Naive thymus-derived CD4-positive, alpha-beta T cell (primary cell): Measurements from ENCODE around the gene CCDC171. TPM values are rescaled to one million over a fixed set of nuclear protein-coding genes. Genes with fewer than 3 reads are reported as not detected.

Source experiments
- ATAC-seq: fragments of 150-1000 bp; cut with Tn5 transposase; 2 replicates; pipeline ENCODE4 v1.10.0; 2021; ENCODE audit warnings: mild to moderate bottlenecking, moderate library complexity
- CTCF ChIA-PET: fragments of 350-600 bp; sonication (Branson Sonifier 250); formaldehyde crosslinking; loops from one replicate; lab custom pipeline; 2021; ENCODE audit warnings: antibody characterized with exemption; lab: Charles Lee
- POLR2A ChIA-PET: fragments of 350-600 bp; sonication (Branson Sonifier 250); formaldehyde crosslinking; loops from one replicate; lab custom pipeline; 2021; ENCODE audit warnings: antibody characterized with exemption, inconsistent platforms; lab: Charles Lee
- DNase-seq, 9 donors: peaks; one replicate each; pipeline versions ENCODE4 v3.0.0 to v3.0.0-alpha.2; 2020 to 2022; ENCODE audit warnings: mixed read lengths in 1 of 9
- H3K27ac ChIP-seq: one replicate; pipeline ENCODE4 v1.7.0; 2013; ENCODE audit warnings: mild to moderate bottlenecking, low read depth, low read length, moderate library complexity
- H3K27me3 ChIP-seq, 2 donors: one replicate each; pipeline ENCODE4 v1.7.0; 2013; ENCODE audit warnings: low read length in 2 of 2, mild to moderate bottlenecking in 2 of 2, moderate library complexity in 2 of 2; ENCODE audit not compliant: control insufficient read depth in 2 of 2, insufficient read depth in 2 of 2
- H3K36me3 ChIP-seq, 3 experiments: 1 replicate in 2 of 3; 2 replicates in 1 of 3; pipeline ENCODE4 v1.7.0; 2013; ENCODE audit warnings: low read length in 3 of 3, mild to moderate bottlenecking in 3 of 3, moderate library complexity in 1 of 3; ENCODE audit not compliant: insufficient read depth in 3 of 3, control insufficient read depth in 2 of 3
- H3K4me1 ChIP-seq, 2 donors: one replicate each; pipeline ENCODE4 v1.7.0; 2013; ENCODE audit warnings: low read length in 2 of 2, mild to moderate bottlenecking in 2 of 2, moderate library complexity in 1 of 2; ENCODE audit not compliant: control insufficient read depth in 2 of 2, insufficient read depth in 2 of 2
- H3K4me3 ChIP-seq: 2 replicates; pipeline ENCODE4 v1.7.0; 2013; ENCODE audit warnings: mild to moderate bottlenecking, low read length
- H3K9me3 ChIP-seq, 3 experiments: 1 replicate in 2 of 3; 2 replicates in 1 of 3; pipeline ENCODE4 v1.7.0; 2013; ENCODE audit warnings: low read length in 3 of 3; ENCODE audit not compliant: control insufficient read depth in 2 of 3
- H3K27ac Mint-ChIP-seq, 9 donors: one replicate each; pipeline ENCODE4 v1.8.0; 2020 to 2022; ENCODE audit warnings: mixed read lengths in 9 of 9, mild to moderate bottlenecking in 8 of 9, moderate library complexity in 5 of 9, inconsistent platforms in 2 of 9
- H3K27me3 Mint-ChIP-seq, 5 donors: one replicate each; pipeline ENCODE4 v1.8.0; 2021 to 2022; ENCODE audit warnings: mixed read lengths in 5 of 5, mild to moderate bottlenecking in 1 of 5
- H3K36me3 Mint-ChIP-seq, 5 donors: one replicate each; pipeline ENCODE4 v1.8.0; 2020 to 2022; ENCODE audit warnings: mixed read lengths in 5 of 5, mild to moderate bottlenecking in 3 of 5, inconsistent platforms in 1 of 5
- H3K4me1 Mint-ChIP-seq, 7 donors: one replicate each; pipeline ENCODE4 v1.8.0; 2020 to 2022; ENCODE audit warnings: mixed read lengths in 7 of 7, mild to moderate bottlenecking in 3 of 7, inconsistent platforms in 1 of 7
- H3K4me3 Mint-ChIP-seq, 10 donors: one replicate each; pipeline ENCODE4 v1.8.0; 2020 to 2022; ENCODE audit warnings: mild to moderate bottlenecking in 10 of 10, mixed read lengths in 10 of 10, moderate library complexity in 6 of 10, inconsistent platforms in 2 of 10
- H3K9me3 Mint-ChIP-seq, 11 donors: one replicate each; pipeline ENCODE4 v1.8.0; 2020 to 2022; ENCODE audit warnings: mixed read lengths in 11 of 11, mild to moderate bottlenecking in 4 of 11, inconsistent platforms in 1 of 11, moderate library complexity in 1 of 11
- intact Hi-C, 2 donors: fragments of 100-400 bp; cut with micrococcal nuclease; formaldehyde crosslinking; loops; one replicate each; pipeline ENCODE4 v1.15.1; 2023
- polyA plus RNA-seq, 2 donors: library from polyadenylated mRNA; unstranded; fragments of 300-500 nt; fragmentation: Illumina TruSeq; gene quantifications; one replicate each; pipeline ENCODE4 v1.2.3, GENCODE V29; 2021
- total RNA-seq, 6 experiments: library from RNA in 5 of 6; stranded (reverse) in 5 of 6; gene quantifications; 1 replicate in 5 of 6; 2 replicates in 1 of 6; pipeline ENCODE4 v1.2.3 and lab custom pipeline; 2021 to 2026

The CCDC171 gene
- total and polyA plus RNA-seq, 7 experiments from 2014 or later = 0.19 to 3.7 (median 1.1) TPM

DNA sequence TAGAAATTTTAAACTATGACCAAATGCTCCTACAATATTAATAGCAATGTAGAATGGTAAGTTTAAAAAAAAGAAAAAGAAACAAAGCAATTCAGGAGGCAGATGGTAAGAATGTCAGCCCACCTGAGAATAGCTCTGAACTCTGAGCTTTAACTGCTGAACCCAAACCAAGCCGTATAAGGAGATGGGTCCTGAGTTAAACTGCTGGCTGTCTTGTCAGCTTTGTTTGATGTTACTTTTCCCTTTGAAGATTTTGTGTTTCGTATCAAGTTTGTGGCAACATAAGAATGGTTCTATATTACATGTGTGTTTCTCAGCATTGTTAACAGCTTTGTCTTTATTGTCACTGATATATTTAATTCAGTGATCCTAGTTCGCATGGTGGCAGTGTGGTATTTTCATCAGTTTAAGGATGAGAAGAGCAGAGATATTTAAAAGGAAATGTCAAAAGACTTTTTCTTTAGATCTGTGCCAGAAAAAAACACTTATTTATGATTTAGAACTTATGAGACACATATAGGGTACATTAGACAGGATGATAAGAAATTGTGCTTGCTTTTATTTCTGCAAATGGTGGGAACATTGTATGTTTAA is 390.1 kb downstream of the CCDC171 start:
- no peak overlapping the region for H3K27ac Mint-ChIP-seq
- H3K27me3 Mint-ChIP-seq = no peaks in the 10 kb centered on the region
- Histone ChIP-seq H3K27ac (no peak overlapping the region), H3K4me3 (no peak overlapping the region), H3K27me3 (no peaks in the 10 kb centered on the region), H3K9me3 (no peaks in the 10 kb centered on the region), H3K4me1 (no peaks in the 10 kb centered on the region), H3K36me3 (no peaks in the 10 kb centered on the region)
- intact Hi-C loops = no loop called here
- ChIA-PET POLR2A (no interaction called here), CTCF (no interaction called here)
- no peaks in the 10 kb centered on the region for H3K36me3 Mint-ChIP-seq
- H3K4me3 Mint-ChIP-seq = no peak overlapping the region
- H3K9me3 Mint-ChIP-seq = peaks cover 0 to 8% (median 2%) of the 10 kb centered on the region in 11 donors
- ATAC-seq = no peak
- no peak for DNase-seq
- H3K4me1 Mint-ChIP-seq = no peaks in the 10 kb centered on the region

DNA sequence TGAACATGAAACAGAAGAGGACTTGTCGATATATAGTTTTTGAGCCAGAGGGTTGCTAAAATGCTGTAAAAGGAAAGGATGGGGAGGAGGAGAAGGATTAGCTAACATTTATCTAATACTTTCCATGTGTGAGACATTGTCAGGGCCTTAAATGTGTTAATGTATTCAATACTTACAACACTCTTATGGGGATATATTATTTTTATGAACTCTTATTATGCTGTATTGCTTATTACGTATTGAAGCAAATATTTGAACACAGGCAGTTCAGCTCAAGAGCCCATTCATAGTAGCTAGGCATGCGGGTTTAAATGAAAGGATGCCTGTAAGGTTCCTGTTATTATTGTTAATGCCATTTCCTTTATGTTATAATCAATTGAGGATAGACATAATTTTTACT is 391.5 kb downstream of the CCDC171 start:
- Histone ChIP-seq H3K4me1 (no peaks in the 10 kb centered on the region), H3K4me3 (no peak overlapping the region), H3K27me3 (no peaks in the 10 kb centered on the region), H3K9me3 (no peaks in the 10 kb centered on the region), H3K27ac (no peak overlapping the region), H3K36me3 (no peaks in the 10 kb centered on the region)
- ChIA-PET POLR2A (no interaction called here), CTCF (interaction anchor here (0.7 kb wide), 1 partner anchor 742 kb away, joined by 3 read pairs; no protein-coding TSS in a partner anchor)
- DNase-seq (no peak), ATAC-seq (no peak)
- H3K9me3 Mint-ChIP-seq = peaks cover 0 to 9% (median 2%) of the 10 kb centered on the region in 11 donors
- H3K27ac Mint-ChIP-seq = no peak overlapping the region
- H3K4me1 Mint-ChIP-seq = no peaks in the 10 kb centered on the region
- H3K4me3 Mint-ChIP-seq = no peak overlapping the region
- intact Hi-C loops = no loop called here
- H3K36me3 Mint-ChIP-seq = no peaks in the 10 kb centered on the region
- H3K27me3 Mint-ChIP-seq = no peaks in the 10 kb centered on the region

DNA sequence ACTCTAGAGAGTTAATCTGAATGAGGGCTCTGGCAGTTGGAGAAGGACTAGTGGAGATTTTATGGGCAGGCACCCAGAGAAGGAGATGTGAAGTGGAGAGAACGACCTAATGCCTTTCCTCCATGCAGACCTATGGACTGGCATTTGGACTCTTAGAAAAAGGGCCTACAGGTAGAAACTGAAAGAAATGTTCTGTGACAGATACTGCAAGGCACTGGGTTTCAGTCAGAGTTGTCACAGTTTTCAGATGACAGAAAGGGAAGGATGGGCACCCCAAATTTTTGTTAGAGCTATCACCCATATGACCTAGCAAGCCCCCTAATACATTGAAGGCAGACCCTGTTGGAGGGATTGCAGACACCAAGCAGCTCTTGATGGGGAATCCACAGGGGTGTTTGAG is 406.8 kb downstream of the CCDC171 start:
- H3K9me3 ChIP-seq = no peaks in the 10 kb centered on the region
- intact Hi-C loops = no loop called here
- CTCF ChIA-PET = no interaction called here
- no peaks in the 10 kb centered on the region for H3K36me3 ChIP-seq
- no peak overlapping the region for H3K4me3 Mint-ChIP-seq
- peaks cover 0 to 7% (median 2%) of the 10 kb centered on the region in 11 donors for H3K9me3 Mint-ChIP-seq
- no peaks in the 10 kb centered on the region for H3K27me3 Mint-ChIP-seq
- H3K27ac Mint-ChIP-seq = no peak overlapping the region
- ATAC-seq (no peak), DNase-seq (no peak)
- H3K4me3 ChIP-seq = no peak overlapping the region
- no peaks in the 10 kb centered on the region for H3K27me3 ChIP-seq
- H3K4me1 Mint-ChIP-seq = no peaks in the 10 kb centered on the region
- H3K4me1 ChIP-seq = no peaks in the 10 kb centered on the region
- peaks cover 0 to 2% (median 0%) of the 10 kb centered on the region in 5 donors for H3K36me3 Mint-ChIP-seq
- H3K27ac ChIP-seq = no peak overlapping the region
- POLR2A ChIA-PET = no interaction called here

DNA sequence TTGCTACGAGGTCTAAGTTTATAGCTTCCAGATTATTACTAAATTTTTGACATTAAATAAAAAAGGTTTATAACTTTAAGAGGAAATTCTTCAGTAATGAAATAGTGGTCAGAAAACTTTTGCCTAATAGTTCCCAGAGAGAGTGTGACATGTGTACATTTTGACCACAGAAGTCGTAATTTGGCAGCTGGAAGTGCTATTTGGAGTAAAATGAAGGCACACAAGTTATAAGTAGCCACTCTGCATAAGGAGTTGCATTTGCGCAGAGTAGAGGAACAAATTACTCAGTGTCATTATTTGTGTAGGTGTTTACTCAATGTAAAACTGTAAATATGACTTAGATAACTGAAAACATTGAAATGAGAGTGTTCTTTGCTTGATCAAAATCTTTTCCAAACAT is 408.4 kb downstream of the CCDC171 start:
- CTCF ChIA-PET = no interaction called here
- Histone ChIP-seq H3K4me3 (no peak overlapping the region), H3K27ac (no peak overlapping the region), H3K9me3 (no peaks in the 10 kb centered on the region), H3K27me3 (no peaks in the 10 kb centered on the region), H3K36me3 (no peaks in the 10 kb centered on the region), H3K4me1 (no peaks in the 10 kb centered on the region)
- H3K4me3 Mint-ChIP-seq = no peak overlapping the region
- POLR2A ChIA-PET = no interaction called here
- no peak overlapping the region for H3K27ac Mint-ChIP-seq
- ATAC-seq (no peak), DNase-seq (no peak)
- H3K27me3 Mint-ChIP-seq = no peaks in the 10 kb centered on the region
- H3K36me3 Mint-ChIP-seq = no peaks in the 10 kb centered on the region
- peaks cover 0 to 2% (median 0%) of the 10 kb centered on the region in 11 donors for H3K9me3 Mint-ChIP-seq
- no peaks in the 10 kb centered on the region for H3K4me1 Mint-ChIP-seq
- intact Hi-C loops = no loop called here

DNA sequence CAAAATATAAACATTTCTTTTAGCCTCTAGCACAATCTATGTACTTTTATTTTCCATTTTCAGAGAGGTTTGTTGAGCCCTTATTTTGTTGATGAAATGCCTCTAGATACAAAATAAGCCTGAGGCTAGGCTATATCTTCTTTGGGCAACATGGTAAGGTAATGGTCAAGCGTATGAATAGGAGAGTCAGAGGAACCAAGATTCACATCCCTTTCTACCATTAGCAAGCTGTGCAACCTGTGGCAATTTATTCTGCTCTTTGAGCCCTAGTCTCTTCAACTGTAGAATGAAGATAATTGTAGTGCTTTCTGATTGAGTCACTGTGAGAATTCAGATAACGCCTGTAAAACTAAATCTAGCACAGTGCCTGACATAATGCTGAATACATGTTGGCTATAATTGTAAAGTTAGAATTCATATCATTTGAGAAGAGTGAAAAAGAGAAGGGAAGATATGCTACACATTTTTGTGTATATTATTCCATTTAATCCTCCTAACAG is 412.5 kb downstream of the CCDC171 start:
- Histone ChIP-seq H3K27ac (no peak overlapping the region), H3K4me1 (no peaks in the 10 kb centered on the region), H3K9me3 (no peaks in the 10 kb centered on the region), H3K4me3 (no peak overlapping the region), H3K27me3 (no peaks in the 10 kb centered on the region), H3K36me3 (no peaks in the 10 kb centered on the region)
- H3K4me3 Mint-ChIP-seq = no peak overlapping the region
- DNase-seq (no peak), ATAC-seq (no peak)
- intact Hi-C loops = no loop called here
- POLR2A ChIA-PET = no interaction called here
- H3K27me3 Mint-ChIP-seq = no peaks in the 10 kb centered on the region
- no peaks in the 10 kb centered on the region for H3K4me1 Mint-ChIP-seq
- no peak overlapping the region for H3K27ac Mint-ChIP-seq
- CTCF ChIA-PET = no interaction called here
- peaks cover 0 to 2% (median 0%) of the 10 kb centered on the region in 11 donors for H3K9me3 Mint-ChIP-seq
- no peaks in the 10 kb centered on the region for H3K36me3 Mint-ChIP-seq

DNA sequence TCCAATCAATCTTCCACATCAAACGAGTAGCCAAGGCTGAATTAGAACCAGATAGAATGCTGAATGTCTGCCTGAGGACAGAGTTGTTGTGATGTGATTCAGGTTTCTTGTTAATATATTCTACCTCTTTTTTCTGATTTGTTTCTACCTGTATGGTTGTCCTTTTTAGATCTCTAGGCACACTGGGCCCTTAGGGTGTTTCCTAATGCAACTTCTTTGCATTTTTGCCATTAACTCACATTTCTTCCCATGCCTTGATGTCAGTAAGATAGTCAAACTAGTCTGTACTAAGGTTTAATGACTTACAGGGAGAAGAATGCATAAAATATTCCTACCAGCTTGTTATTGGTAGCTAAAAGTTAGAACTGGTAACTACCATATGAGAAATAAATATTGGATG is 413.6 kb downstream of the CCDC171 start:
- H3K4me3 Mint-ChIP-seq = no peak overlapping the region
- no peak for ATAC-seq
- Histone ChIP-seq H3K27me3 (no peaks in the 10 kb centered on the region), H3K4me3 (no peak overlapping the region), H3K4me1 (no peaks in the 10 kb centered on the region), H3K27ac (no peak overlapping the region), H3K9me3 (no peaks in the 10 kb centered on the region), H3K36me3 (no peaks in the 10 kb centered on the region)
- H3K36me3 Mint-ChIP-seq = no peaks in the 10 kb centered on the region
- H3K27me3 Mint-ChIP-seq = no peaks in the 10 kb centered on the region
- DNase-seq = no peak
- H3K4me1 Mint-ChIP-seq = no peaks in the 10 kb centered on the region
- peaks cover 0 to 2% (median 0%) of the 10 kb centered on the region in 11 donors for H3K9me3 Mint-ChIP-seq
- ChIA-PET POLR2A (no interaction called here), CTCF (interaction anchor here (0.6 kb wide), 1 partner anchor 10 kb away, joined by 3 read pairs; no protein-coding TSS in a partner anchor)
- no peak overlapping the region for H3K27ac Mint-ChIP-seq
- intact Hi-C loops = no loop called here

DNA sequence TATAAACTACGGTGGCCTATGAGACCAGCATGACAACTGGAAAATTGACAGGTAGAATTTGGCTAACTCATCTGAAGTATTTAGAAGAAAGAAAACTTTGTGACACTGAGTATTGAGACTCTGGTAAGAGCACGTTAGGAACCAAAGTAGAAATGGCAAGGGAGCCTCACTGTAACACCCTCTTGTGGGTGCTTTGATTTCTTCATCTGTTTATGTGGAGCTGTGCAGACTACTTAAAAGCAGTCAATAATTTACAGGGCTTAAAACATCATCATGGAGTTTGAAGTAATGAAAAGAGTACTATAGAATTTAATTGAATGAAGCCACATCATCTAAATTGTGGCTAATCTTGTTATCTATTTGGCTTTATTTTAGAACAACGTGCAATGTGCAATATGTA is 414.2 kb downstream of the CCDC171 start:
- H3K4me1 Mint-ChIP-seq = no peaks in the 10 kb centered on the region
- H3K27ac Mint-ChIP-seq = no peak overlapping the region
- Histone ChIP-seq H3K4me1 (no peaks in the 10 kb centered on the region), H3K27ac (no peak overlapping the region), H3K27me3 (no peaks in the 10 kb centered on the region), H3K4me3 (no peak overlapping the region), H3K9me3 (no peaks in the 10 kb centered on the region), H3K36me3 (no peaks in the 10 kb centered on the region)
- peaks cover 0 to 2% (median 0%) of the 10 kb centered on the region in 11 donors for H3K9me3 Mint-ChIP-seq
- intact Hi-C loops = no loop called here
- H3K4me3 Mint-ChIP-seq = no peak overlapping the region
- ATAC-seq = no peak
- no peak for DNase-seq
- no peaks in the 10 kb centered on the region for H3K36me3 Mint-ChIP-seq
- ChIA-PET CTCF (no interaction called here), POLR2A (no interaction called here)
- no peaks in the 10 kb centered on the region for H3K27me3 Mint-ChIP-seq
